Colon (tissue), 2 donors: ENCODE data around the gene LEMD1.

ENCODE experiments used
- FAIRE-seq: peaks from 2 replicates; lab custom pipeline; 2012; peaks lifted over from hg19 to GRCh38; lab: Jason Lieb, UNC
- donor health status: control.
- donor health status: control.

Gene LEMD1

DNA sequence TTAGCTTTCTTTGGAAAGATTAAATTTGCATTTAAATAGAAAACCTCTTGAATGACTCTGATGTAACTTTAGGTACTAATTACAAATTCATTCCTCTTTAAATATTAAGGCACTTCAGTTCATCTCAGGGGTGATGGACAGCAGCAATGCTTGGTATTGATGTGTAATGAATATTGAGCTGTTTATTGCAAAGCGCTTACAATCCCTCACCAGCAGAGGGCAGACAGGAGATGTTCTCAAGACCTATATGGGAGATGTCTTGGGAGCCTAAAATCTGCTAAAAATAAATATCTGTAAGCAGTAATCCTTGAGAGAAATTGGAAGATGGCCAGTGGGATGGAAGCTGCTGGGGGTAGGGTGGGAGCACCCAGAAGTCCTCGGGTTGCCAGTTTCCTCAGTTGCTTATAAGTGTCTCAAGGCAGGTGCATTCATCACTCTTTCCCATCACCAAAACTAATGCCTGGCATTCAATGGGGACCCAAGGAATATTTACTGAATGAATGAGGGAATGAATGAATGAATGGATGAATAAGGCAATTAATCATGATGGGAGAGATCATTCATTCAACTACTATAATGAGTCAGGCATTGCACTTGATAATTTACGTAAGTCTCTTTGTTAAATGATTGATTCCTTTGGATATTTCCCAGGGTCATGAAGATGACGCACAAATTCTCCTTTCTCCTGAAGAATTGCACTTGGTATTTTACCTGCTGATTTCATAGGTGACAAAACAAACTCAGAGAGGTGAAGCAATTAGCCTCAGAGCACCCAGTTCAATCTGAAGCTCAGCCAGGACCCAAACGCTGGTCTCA, 67.4 kb downstream of the LEMD1 start:
- no peak for FAIRE-seq

GRCh38 chr1:205353612-205354011, 68.2 kb downstream of the LEMD1 start:
- FAIRE-seq = no peak

- FAIRE-seq = no peak
Observed at GRCh38 chr1:205353191-205353590, 68.7 kb downstream of the LEMD1 start.

DNA sequence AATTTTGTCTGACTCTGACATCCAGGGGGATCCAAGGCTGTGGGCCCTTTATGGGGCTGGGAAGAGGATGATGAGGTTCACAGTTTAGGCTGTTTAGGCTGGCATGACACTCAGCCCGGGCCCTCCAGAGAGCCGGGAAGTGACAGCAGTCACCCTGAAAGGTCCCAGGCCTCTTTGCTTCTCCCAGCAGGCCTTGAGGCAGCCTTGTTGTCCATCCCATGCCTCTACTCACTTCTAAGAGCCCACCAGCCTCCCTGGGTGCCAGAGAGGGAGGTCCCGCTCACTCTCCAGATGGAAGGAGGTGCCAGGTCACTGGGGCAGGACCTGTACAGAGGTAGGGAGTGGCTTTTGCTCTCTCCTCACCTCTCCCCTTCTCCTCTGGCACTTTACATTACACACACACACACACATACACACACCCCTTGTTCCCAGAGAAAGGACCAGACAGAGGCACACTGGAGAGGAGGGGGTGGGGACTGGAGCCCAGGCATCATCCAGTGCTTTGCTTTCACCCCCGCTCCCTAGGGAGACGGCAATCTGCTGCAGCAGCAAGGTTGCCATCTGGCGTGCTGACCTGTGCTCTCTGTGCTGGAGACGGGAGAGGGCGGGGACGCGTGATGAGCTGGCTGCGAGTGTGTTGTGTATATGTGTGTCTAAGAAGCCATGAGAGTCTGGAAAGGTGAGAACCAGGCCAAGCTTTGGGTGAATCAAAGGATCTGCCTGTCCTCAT, 69.7 kb downstream of the LEMD1 start:
- FAIRE-seq = no peak

DNA sequence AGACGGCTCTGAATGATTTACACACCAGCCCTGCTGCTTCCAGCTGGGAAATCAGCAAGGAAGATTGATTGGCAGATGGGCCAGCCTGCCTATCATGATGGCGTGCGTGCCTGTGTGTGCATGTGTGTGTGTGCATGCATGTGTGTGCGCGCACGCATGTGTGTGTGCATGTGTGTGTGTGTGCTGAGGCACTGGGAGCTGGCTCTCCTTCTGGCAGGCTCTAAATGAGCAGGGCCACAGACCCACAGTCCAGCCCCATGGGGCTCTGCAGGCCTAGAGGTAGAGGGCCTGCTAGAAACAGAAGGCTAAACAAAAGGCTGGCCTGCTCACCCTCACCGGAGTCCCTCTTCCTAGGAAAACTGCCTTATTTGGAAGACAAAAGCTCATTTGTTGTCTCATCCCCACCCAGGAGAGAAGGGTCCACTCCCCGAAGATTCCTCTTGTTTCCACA, 71.1 kb downstream of the LEMD1 start:
- FAIRE-seq = no peak

DNA sequence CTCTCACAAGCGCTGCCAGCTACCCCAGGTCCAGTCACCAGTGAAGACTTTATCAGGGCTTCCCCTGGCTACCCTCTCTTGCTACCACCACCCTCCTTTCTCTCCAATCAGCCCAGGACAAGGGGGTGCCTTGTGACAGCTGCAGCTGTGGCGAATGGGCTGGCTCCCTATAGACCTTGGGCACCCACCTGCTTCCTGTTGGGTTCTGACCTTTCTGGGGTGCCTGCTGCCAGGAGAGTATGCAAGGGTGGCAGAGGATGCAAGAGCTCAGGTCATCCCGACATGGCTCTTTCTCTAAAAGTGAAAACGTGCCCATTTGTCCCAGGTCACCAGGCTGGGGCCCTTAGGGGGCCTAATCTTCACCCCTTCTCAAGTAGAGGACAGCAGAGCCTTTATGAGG, 71.7 kb downstream of the LEMD1 start:
- FAIRE-seq = no peak

GRCh38 chr1:205348554-205349487, 73.0 kb downstream of the LEMD1 start:
- no peak for FAIRE-seq

DNA sequence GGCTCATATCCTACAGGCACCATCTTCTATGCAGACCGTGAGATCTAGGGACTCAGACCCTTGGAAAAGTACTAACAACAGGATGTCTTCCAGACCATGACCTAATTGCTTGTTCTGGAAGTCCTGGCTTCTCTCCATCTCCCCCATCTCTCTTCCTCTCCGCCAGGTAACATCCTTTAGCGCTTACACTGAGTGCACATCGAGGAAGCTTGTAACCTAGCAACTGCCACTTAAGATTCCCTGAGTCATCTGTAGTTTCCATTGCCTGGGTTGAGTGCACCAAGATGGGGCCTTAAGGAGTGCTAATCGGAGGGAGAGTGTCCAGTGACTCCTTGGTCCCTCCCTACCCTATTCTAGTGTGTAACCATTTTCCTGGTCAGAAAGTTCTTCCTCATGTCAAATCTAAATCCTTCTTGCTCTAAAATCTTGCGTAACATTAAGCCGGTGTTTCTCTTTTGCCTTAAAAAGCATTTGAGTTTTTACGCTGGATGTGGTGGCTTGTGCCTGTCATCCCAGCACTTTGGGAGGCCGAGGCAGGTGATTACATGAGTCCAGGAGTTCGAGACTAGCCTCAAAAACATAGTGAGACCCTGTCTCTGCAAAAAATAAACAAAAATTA, 74.8 kb downstream of the LEMD1 start:
- no peak for FAIRE-seq

DNA sequence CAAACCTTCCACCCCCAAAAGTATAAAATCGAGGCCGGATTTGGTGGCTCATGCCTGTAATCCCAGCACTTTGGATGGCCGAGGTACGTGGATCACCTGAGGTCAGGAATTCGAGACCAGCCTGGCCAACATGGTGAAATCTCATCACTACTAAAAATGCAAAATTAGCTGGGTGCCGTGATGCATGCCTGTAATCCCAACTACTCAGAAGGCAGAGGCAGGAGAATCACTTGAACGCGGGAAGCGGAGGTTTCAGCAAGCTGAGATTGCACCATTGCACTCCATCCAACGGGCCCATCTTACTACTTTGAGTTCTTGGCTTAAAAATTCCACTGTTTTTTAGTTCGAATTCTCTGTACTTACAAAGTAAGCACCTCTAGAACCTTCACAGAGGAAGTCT, 76.1 kb downstream of the LEMD1 start:
- FAIRE-seq = no peak

- FAIRE-seq = no peak
Observed at GRCh38 chr1:205344066-205344928, 77.6 kb downstream of the LEMD1 start.

- no peak for FAIRE-seq
Observed at GRCh38 chr1:205343431-205344065, 78.3 kb downstream of the LEMD1 start.

- no peak for FAIRE-seq
Observed at GRCh38 chr1:205342986-205343385, 78.9 kb downstream of the LEMD1 start.

- no peak for FAIRE-seq
Observed at GRCh38 chr1:205340676-205341075, 81.2 kb downstream of the LEMD1 start.

DNA sequence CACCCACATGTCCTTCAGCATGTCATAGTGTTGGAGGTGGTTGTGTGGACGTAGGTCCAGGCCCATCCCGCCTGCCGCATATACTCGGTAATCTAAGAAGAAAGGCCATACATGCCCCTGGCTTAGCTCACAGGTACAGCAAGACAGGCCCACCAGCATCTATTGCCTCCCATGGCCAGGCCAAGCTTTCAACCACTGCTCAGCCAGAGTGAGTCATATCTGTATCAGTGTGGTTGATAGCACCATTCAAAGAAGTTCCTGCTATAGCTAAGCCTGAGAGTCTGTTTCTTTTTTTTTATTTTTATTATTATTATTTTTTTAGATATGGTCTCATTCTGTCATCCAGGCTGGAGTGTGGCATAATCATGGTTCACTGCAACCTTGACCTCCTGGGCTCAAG, 82.1 kb downstream of the LEMD1 start:
- no peak for FAIRE-seq

- FAIRE-seq = no peak
Observed at GRCh38 chr1:205339197-205339702, 82.6 kb downstream of the LEMD1 start.

DNA sequence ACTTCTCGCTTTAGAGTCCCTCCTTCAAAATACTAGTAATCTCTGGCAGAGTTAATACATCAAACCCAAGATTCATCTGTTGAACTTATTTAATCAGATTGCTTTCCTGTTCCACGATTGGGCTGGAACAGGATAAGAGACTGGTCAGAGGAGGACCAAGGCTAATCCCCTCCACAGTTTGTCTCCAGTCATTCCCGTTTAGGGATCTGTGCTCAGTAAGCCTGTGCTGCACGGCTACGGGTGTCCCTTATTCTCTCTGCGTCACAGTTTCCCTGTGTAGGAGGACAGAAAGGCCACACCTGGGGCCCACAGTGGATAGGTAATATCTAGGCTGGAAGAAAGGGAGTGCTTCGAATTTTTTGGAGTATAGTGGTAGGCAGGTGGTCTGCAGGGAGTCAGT, 83.8 kb downstream of the LEMD1 start:
- no peak for FAIRE-seq

- FAIRE-seq = no peak
Observed at GRCh38 chr1:205337481-205337880, 84.4 kb downstream of the LEMD1 start.

DNA sequence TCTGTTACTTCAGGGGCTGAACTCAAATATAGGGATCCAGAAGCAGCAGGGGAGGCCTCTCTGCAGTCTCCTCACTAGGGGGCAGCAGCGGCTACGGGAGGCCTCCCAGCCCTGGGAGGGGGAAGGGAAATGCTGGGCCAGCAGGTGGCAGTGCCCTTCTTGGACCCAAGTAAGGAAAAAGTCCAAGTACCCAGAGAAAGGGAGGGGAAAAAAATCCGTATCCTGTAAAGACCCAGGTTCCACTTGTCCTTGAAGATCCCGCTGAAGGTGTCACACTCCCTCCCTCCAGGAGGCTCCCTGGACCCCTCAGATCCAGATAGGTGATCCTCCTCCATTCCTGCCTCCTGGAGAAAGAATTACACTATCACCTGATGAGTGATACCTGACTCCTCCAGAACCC, 86.2 kb downstream of the LEMD1 start:
- FAIRE-seq = no peak

GRCh38 chr1:205332015-205332791, 89.7 kb downstream of the LEMD1 start:
- FAIRE-seq = no peak
